GM12873 (cell line): ENCODE data around the gene AP2B1.

Experiments used
- CTCF ChIP-seq: IDR thresholded peaks from 2 replicates; pipeline ENCODE4 v1.5.1; 2012; ENCODE audit warnings: low read depth, mild to moderate bottlenecking, moderate library complexity, low read length, control low read depth; ENCODE audit not compliant: insufficient read depth; ENCODE audit errors: missing control alignments

AP2B1 gene

GRCh38 chr17:35683591-35683990 is 96.5 kb downstream of the AP2B1 start:
- no peak for TF ChIP-seq CTCF

GRCh38 chr17:35684055-35684802 is 97.1 kb downstream of the AP2B1 start:
- no peak for TF ChIP-seq CTCF

- no peak for TF ChIP-seq CTCF
Measured at GRCh38 chr17:35692512-35693210, 105.5 kb downstream of the AP2B1 start.

GRCh38 chr17:35693662-35694061 is 106.5 kb downstream of the AP2B1 start:
- TF ChIP-seq CTCF, result no peak

- TF ChIP-seq CTCF, result no peak
Measured at GRCh38 chr17:35694906-35695305, 107.8 kb downstream of the AP2B1 start.

- TF ChIP-seq CTCF, result no peak
Measured at GRCh38 chr17:35695613-35696012, 108.5 kb downstream of the AP2B1 start.

GRCh38 chr17:35698800-35699199 is 111.7 kb downstream of the AP2B1 start:
- TF ChIP-seq CTCF, result no peak
